ENCODE measurements around the gene CYREN. TPM values are rescaled to one million over a fixed set of nuclear protein-coding genes. Genes with fewer than 3 reads are reported as not detected.

The CYREN gene
- total RNA-seq: 10 to 100 TPM; 36.3 to 38.6 TPM

GRCh38 chr7:135170274-135170997, at the start of gene CYREN:
Gene CYREN (minus strand): TSS chr7:135170707. CDS start chr7:135168922, 1,785 bp downstream.

GRCh38 chr7:135211179-135211945, 40.9 kb upstream of the CYREN start, which contains the start of gene WDR91:
Gene WDR91 (minus strand): TSS chr7:135211526. CDS start chr7:135211502, 24 bp downstream.

GRCh38 chr7:135147899-135148721, 22.4 kb downstream of the CYREN start, which contains the start of gene TMEM140:
Gene TMEM140 (plus strand): TSS chr7:135148072. CDS start chr7:135164442, 16,370 bp downstream.

Small RNAs within 50 kb of the gene (microRNA-seq; reads per million reads assigned to microRNA genes)
- gene MIR6509 (ENCODE audit: borderline microRNAs expressed, borderline replicate concordance): 1.5 reads per million

Other genes with a start within 250 kb of the CYREN start
- gene AGBL3, start 184.2 kb downstream of the CYREN start, total RNA-seq: 1 to 10 TPM; 4.1 TPM
- gene TMEM140, start 22.6 kb downstream of the CYREN start, total RNA-seq: 10 to 100 TPM; 19.9 to 20.1 TPM
- gene WDR91, start 40.8 kb upstream of the CYREN start, total RNA-seq: 10 to 100 TPM; 14.3 TPM
- not detected for gene STRA8, start 63.1 kb upstream of the CYREN start, total RNA-seq